AG04450 (cell line): ENCODE results near the gene CARMIL1. TPM values are rescaled to one million over a fixed set of nuclear protein-coding genes. Genes with fewer than 3 reads are reported as not detected.

ENCODE experiments used
- CTCF ChIA-PET: fragments of 300-600, 350-600 bp; formaldehyde crosslinking; extraction: SDS; loops from one replicate; lab custom pipeline; 2022; ENCODE audit warnings: antibody characterized with exemption, inconsistent platforms; lab: Charles Lee
- POLR2A ChIA-PET: fragments of 350-600 bp; formaldehyde crosslinking; extraction: SDS; loops from one replicate; lab custom pipeline; 2021; ENCODE audit warnings: antibody characterized with exemption, inconsistent platforms; lab: Yijun Ruan, JAX
- DNase-seq: peaks from one replicate; pipeline ENCODE4 v3.0.0-alpha.2; 2011; ENCODE audit warnings: low read depth, low spot score
- H3K27ac ChIP-seq: one replicate; pipeline ENCODE4 v1.5.1; 2012; ENCODE audit warnings: low read depth, low read length, control low read depth
- H3K27me3 ChIP-seq: one replicate; pipeline ENCODE4 v1.6.0; 2012; ENCODE audit warnings: low read length; ENCODE audit not compliant: control insufficient read depth, insufficient read depth
- H3K4me3 ChIP-seq: 2 replicates; pipeline ENCODE4 v1.5.1; 2011; ENCODE audit warnings: mild to moderate bottlenecking, low read depth, low read length, control low read depth
- H3K9me3 ChIP-seq: 2 replicates; pipeline ENCODE4 v1.5.1; 2012; ENCODE audit warnings: low read length; ENCODE audit not compliant: control insufficient read depth, insufficient read depth
- CTCF ChIP-seq: IDR thresholded peaks from 2 replicates; pipeline ENCODE4 v1.5.1; 2011; ENCODE audit warnings: low read depth, low read length, control low read depth, inconsistent platforms
- polyA plus RNA-seq: library from polyadenylated mRNA; depleted of rRNA; stranded (reverse); fragments of >200 nt; gene quantifications from 2 replicates; pipeline ENCODE4 v1.2.3, GENCODE V29; 2011

Gene CARMIL1
- polyA plus RNA-seq, 1 experiment, result 0.55 TPM

DNA sequence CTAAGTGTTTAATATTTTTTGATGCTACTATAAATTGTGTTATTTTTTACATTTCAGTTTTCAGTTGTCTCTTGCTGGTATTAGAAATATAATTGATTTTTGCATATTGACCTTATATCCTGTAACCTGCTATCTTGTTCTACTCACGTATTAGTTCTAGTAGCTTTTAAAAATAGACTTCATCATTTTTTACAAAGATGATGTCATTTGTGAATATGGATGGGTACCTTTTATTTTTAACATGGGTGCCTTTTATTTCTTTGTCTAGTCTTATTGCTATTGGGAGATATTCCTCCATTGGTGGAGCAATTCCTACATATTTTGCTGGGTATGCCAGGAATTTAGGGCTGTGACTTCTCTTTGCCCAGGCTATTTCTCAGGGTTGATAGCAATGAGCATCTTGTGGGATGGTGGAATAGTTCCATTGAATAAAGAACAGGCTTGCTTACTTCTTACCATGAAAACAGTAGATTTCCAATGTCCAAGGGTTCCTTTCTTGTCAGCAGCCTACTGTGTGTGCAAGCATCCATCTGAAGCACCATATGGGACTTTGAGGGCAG lies 149.7 kb downstream of the CARMIL1 start:
- POLR2A ChIA-PET, result no interaction called here
- CTCF ChIA-PET, result interaction anchor here (1.3 kb wide), 1 partner anchor 164 kb away, joined by 3 read pairs; no protein-coding TSS in a partner anchor
- DNase-seq, result no peak
- H3K9me3 ChIP-seq, result no peaks in the 10 kb centered on the region
- no peak overlapping the region for H3K4me3 ChIP-seq
- H3K27me3 ChIP-seq, result no peaks in the 10 kb centered on the region
- TF ChIP-seq CTCF, result no peak
- H3K27ac ChIP-seq, result no peak overlapping the region

DNA sequence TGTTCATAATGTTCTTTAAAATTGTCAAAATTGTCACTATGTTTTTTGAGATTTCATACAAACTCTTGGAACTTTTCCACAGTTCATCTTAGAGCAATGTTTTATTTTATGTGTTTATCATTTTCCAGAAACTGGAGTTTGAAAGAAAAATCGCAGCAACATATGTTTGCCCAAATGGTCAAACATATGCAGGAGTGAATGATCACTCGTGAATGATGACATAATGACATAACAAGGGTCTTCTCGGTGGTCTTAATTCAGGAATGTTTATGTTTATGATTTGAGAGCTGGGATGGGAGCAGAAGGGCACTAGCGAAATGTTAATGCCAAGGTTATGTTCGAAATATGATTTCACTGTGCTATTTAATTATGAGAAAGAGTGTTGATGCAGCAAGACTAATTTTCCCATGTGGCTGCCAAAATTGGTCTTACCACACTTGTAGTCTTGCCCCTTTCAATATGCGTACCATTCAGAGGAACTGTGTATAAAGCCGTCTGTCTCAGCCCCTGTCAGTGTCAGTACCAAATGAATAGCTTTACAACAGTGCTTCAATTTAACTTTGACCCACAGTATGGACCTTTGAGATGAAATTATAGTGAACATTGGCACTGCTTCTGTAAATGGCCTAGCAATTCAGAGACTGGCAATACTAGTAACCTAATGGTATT lies 152.3 kb downstream of the CARMIL1 start:
- Histone ChIP-seq H3K4me3 (no peak overlapping the region), H3K9me3 (no peaks in the 10 kb centered on the region), H3K27me3 (no peaks in the 10 kb centered on the region), H3K27ac (no peak overlapping the region)
- no peak for TF ChIP-seq CTCF
- DNase-seq, result no peak
- ChIA-PET POLR2A (no interaction called here), CTCF (no interaction called here)

DNA sequence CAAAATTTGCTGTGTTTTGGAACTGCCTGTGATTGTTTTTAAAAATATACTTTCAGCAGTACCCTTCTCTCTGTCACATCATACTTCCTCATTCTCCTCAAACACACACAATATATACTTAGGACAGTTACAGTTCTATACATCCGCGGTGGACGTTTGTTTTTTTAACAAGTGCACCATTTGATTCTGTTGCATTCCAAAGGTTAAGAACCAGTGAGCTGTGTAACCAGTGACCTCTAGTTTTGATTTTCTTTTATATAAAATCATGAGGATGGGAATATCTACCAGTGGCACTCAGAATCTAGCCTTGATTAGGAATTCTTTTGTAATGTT lies 152.8 kb downstream of the CARMIL1 start:
- POLR2A ChIA-PET, result no interaction called here
- Histone ChIP-seq H3K27me3 (no peaks in the 10 kb centered on the region), H3K4me3 (no peak overlapping the region), H3K9me3 (no peaks in the 10 kb centered on the region), H3K27ac (no peak overlapping the region)
- TF ChIP-seq CTCF, result no peak
- no peak for DNase-seq
- CTCF ChIA-PET, result no interaction called here

DNA sequence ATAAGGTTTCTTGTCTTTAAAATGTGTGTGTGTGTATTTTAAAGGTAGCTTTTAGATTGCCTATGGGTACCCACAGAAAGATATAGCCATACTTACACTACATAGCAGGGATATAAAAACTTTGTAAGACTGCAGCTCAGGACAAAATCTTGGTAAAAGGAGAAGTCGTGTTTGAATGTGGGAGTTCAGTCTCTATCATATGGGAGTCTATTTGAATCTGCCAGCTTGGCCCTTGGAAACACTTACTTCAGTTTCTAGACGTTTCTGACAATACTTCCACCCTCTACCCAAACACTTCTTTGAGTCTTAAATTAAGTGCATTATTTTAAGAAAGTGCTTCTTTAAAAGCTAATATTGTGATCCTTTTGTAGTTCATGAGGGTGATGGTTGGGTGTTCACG lies 155.7 kb downstream of the CARMIL1 start:
- ChIA-PET CTCF (interaction anchor here (1.0 kb wide), 2 partner anchors 35 to 169 kb away, joined by 3 to 4 read pairs; no protein-coding TSS in a partner anchor), POLR2A (no interaction called here)
- Histone ChIP-seq H3K4me3 (no peak overlapping the region), H3K27ac (no peak overlapping the region), H3K27me3 (no peaks in the 10 kb centered on the region), H3K9me3 (no peaks in the 10 kb centered on the region)
- no peak for TF ChIP-seq CTCF
- DNase-seq, result no peak

- DNase-seq, result no peak
- no peak overlapping the region for H3K4me3 ChIP-seq
- no peaks in the 10 kb centered on the region for H3K9me3 ChIP-seq
- H3K27ac ChIP-seq, result no peak overlapping the region
- no peaks in the 10 kb centered on the region for H3K27me3 ChIP-seq
- POLR2A ChIA-PET, result no interaction called here
- CTCF ChIA-PET, result interaction anchor here (1.0 kb wide), 2 partner anchors 34 to 157 kb away, joined by 3 to 4 read pairs; no protein-coding TSS in a partner anchor
- no peak for TF ChIP-seq CTCF
These were observed 156.3 kb downstream of the CARMIL1 start for GRCh38 chr6:25435416-25435985.
